Neural progenitor cell (in vitro differentiated cells): Measurements from ENCODE around the gene PAM.

Source experiments
- CTCF ChIP-seq: fragments of 200-600 bp; sonication (generic); IDR thresholded peaks from 2 replicates; pipeline ENCODE4 v1.5.1; 2017; ENCODE audit warnings: antibody characterized with exemption, mild to moderate bottlenecking
- EZH2 ChIP-seq: fragments of 200-600 bp; sonication (generic); IDR thresholded peaks from 2 replicates; pipeline ENCODE4 v1.6.1; 2017; ENCODE audit warnings: antibody characterized with exemption, mild to moderate bottlenecking, moderate library complexity

GRCh38 chr5:102856389-102856777 lies 101.3 kb downstream of the PAM start:
- TF ChIP-seq EZH2 (no peak), CTCF (no peak)
